Neuronal stem cell (in vitro differentiated cells): ENCODE data around the gene KIDINS220. TPM values are rescaled to one million over a fixed set of nuclear protein-coding genes. Genes with fewer than 3 reads are reported as not detected.
A peak's percentile ranks its signal among the peaks of the same experiment; 100 is the strongest.

Experiments
- DNase-seq: peaks from one replicate; pipeline ENCODE4 v3.0.0-alpha.2; 2013; ENCODE audit warnings: low spot score
- H2AFZ ChIP-seq: one replicate; pipeline ENCODE4 v1.6.1; 2013; ENCODE audit warnings: mild to moderate bottlenecking, low read length, inconsistent platforms
- H2AK5ac ChIP-seq: 2 replicates; pipeline ENCODE4 v1.6.1; 2013; ENCODE audit warnings: low read depth, mild to moderate bottlenecking, inconsistent platforms, low read length, moderate library complexity, mixed read lengths
- H2BK120ac ChIP-seq: 2 replicates; pipeline ENCODE4 v1.6.1; 2013; ENCODE audit warnings: low read depth, mild to moderate bottlenecking, inconsistent platforms, low read length, moderate library complexity, mixed read lengths
- H2BK12ac ChIP-seq: one replicate; pipeline ENCODE4 v1.6.1; 2013; ENCODE audit warnings: low read length, inconsistent platforms
- H2BK15ac ChIP-seq: 2 replicates; pipeline ENCODE4 v1.6.1; 2013; ENCODE audit warnings: mild to moderate bottlenecking, low read length, inconsistent platforms, mixed read lengths
- H2BK5ac ChIP-seq: one replicate; pipeline ENCODE4 v1.6.1; 2013; ENCODE audit warnings: inconsistent platforms, mild to moderate bottlenecking, low read length, moderate library complexity
- H3K14ac ChIP-seq: one replicate; pipeline ENCODE4 v1.6.1; 2013; ENCODE audit warnings: low read length, inconsistent platforms
- H3K18ac ChIP-seq: 2 replicates; pipeline ENCODE4 v1.6.1; 2013; ENCODE audit warnings: low read length, inconsistent platforms
- H3K23ac ChIP-seq: 2 replicates; pipeline ENCODE4 v1.6.1; 2013; ENCODE audit warnings: low read depth, mild to moderate bottlenecking, mixed read lengths, low read length, inconsistent platforms; ENCODE audit not compliant: poor library complexity
- H3K27ac ChIP-seq: replicated peaks from 3 replicates; pipeline ENCODE4 v1.5.1; 2013; ENCODE audit warnings: low read length, inconsistent platforms
- H3K27me3 ChIP-seq, 3 experiments: 2 replicates each; pipeline ENCODE4 v1.6.1; 2013; ENCODE audit warnings: low read length in 3 of 3, mild to moderate bottlenecking in 2 of 3, inconsistent platforms in 1 of 3, low read depth in 1 of 3, mixed read lengths in 1 of 3, moderate library complexity in 1 of 3; ENCODE audit not compliant: control insufficient read depth in 3 of 3, insufficient read depth in 3 of 3
- H3K36me3 ChIP-seq, 2 donors: replicated peaks in 1 of 2; 2 replicates each; pipeline ENCODE4 v1.6.1; 2013; ENCODE audit warnings: low read length in 2 of 2; ENCODE audit not compliant: control insufficient read depth in 2 of 2, insufficient read depth in 2 of 2
- H3K4ac ChIP-seq: 2 replicates; pipeline ENCODE4 v1.6.1; 2013; ENCODE audit warnings: inconsistent platforms, mild to moderate bottlenecking, low read length, moderate library complexity
- H3K4me1 ChIP-seq, 2 donors: 1 replicate in 1 of 2; 2 replicates in 1 of 2; pipeline ENCODE4 v1.6.1; 2013; ENCODE audit warnings: low read length in 2 of 2, low read depth in 1 of 2; ENCODE audit not compliant: control insufficient read depth in 2 of 2, insufficient read depth in 1 of 2
- H3K4me2 ChIP-seq: one replicate; pipeline ENCODE4 v1.6.1; 2013; ENCODE audit warnings: mild to moderate bottlenecking, low read length, inconsistent platforms; ENCODE audit not compliant: insufficient read depth, poor library complexity, severe bottlenecking
- H3K4me3 ChIP-seq, 2 donors: 2 replicates each; pipeline ENCODE4 v1.5.1; 2013; ENCODE audit warnings: low read length in 2 of 2, mild to moderate bottlenecking in 2 of 2, inconsistent platforms in 1 of 2, moderate library complexity in 1 of 2
- H3K79me1 ChIP-seq: one replicate; pipeline ENCODE4 v1.6.1; 2013; ENCODE audit warnings: low read depth, mild to moderate bottlenecking, inconsistent platforms, low read length, moderate library complexity
- H3K9ac ChIP-seq: one replicate; pipeline ENCODE4 v1.6.1; 2013; ENCODE audit warnings: mild to moderate bottlenecking, low read depth, low read length, inconsistent platforms; ENCODE audit not compliant: poor library complexity
- H3K9me3 ChIP-seq, 2 donors: replicated peaks in 1 of 2; 2 replicates each; pipeline versions ENCODE3 to v1.6.1; 2013; ENCODE audit warnings: low read length in 2 of 2, mild to moderate bottlenecking in 2 of 2, inconsistent platforms in 1 of 2, low read depth in 1 of 2, mixed read lengths in 1 of 2, moderate library complexity in 1 of 2; ENCODE audit not compliant: control insufficient read depth in 2 of 2, insufficient read depth in 1 of 2
- H4K8ac ChIP-seq: one replicate; pipeline ENCODE4 v1.6.1; 2013; ENCODE audit warnings: low read depth, mild to moderate bottlenecking, inconsistent platforms, low read length, moderate library complexity
- H4K91ac ChIP-seq: one replicate; pipeline ENCODE4 v1.6.1; 2013; ENCODE audit warnings: low read length, low read depth, mild to moderate bottlenecking, inconsistent platforms; ENCODE audit not compliant: poor library complexity
- WGBS, 2 donors: extraction: QIAGEN DNeasy Blood & Tissue Kit; methylation state at CpG; one replicate each; pipeline ENCODE4 v1.1.7; 2013; ENCODE audit warnings: missing lambda C conversion rate in 2 of 2, mixed read lengths in 1 of 2; ENCODE audit not compliant: insufficient read length in 2 of 2, insufficient replicate concordance in 1 of 2; ENCODE audit errors: extremely low coverage in 2 of 2; 5-methylcytosine and 5-hydroxymethylcytosine counted together
- polyA plus RNA-seq, 2 experiments: library from polyadenylated mRNA; stranded (reverse); fragments of 200-250 nt; gene quantifications; one replicate each; pipeline ENCODE4 v1.2.3, GENCODE V29; 2013

The KIDINS220 gene
- 18.1 TPM for polyA plus RNA-seq (2013, experiment 1 of 2)
- polyA plus RNA-seq (2013, experiment 2 of 2) = 18.6 TPM

- Histone ChIP-seq H3K4ac (no peak within 1 kb of the TSS), H4K91ac (no peak within 1 kb of the TSS), H3K36me3 (no peaks in the 10 kb centered on the region), H4K8ac (no peak within 1 kb of the TSS), H2BK5ac (peak within 1 kb of the TSS; percentile 62), H3K18ac (peak within 1 kb of the TSS; percentile 94), H3K4me3 (peak within 1 kb of the TSS; percentile 95 to 100), H3K23ac (peak within 1 kb of the TSS; percentile 90), H3K4me2 (peak within 1 kb of the TSS; percentile 62), H2AFZ (peak within 1 kb of the TSS; percentile 99), H3K27ac (no peak within 1 kb of the TSS), H3K79me1 (peaks cover 3% of the 10 kb centered on the region), H2BK12ac (no peak within 1 kb of the TSS), H3K9me3 (no peaks in the 10 kb centered on the region), H3K9ac (peak within 1 kb of the TSS; percentile 92), H3K4me1 (peaks cover 1 to 3% of the 10 kb centered on the region in 2 donors), H2BK15ac (no peak within 1 kb of the TSS), H2BK120ac (no peak within 1 kb of the TSS), H3K14ac (no peak within 1 kb of the TSS), H3K27me3 (no peaks in the 10 kb centered on the region), H2AK5ac (no peak within 1 kb of the TSS)
- peak; percentile 78 for DNase-seq
- WGBS, 2 donors = no CpG with 5 or more reads among the region's 67 CpGs
These were observed at the start of gene KIDINS220 for GRCh38 chr2:8836971-8837794. KIDINS220 (minus strand) TSS chr2:8837613; CDS start chr2:8827093, 10,520 bp downstream.

- Histone ChIP-seq H2AK5ac (no peak overlapping the region), H3K4me2 (no peak overlapping the region), H3K79me1 (no peaks in the 10 kb centered on the region), H3K27me3 (no peaks in the 10 kb centered on the region), H2BK5ac (no peak overlapping the region), H3K23ac (no peak overlapping the region), H3K18ac (no peak overlapping the region), H3K4ac (no peak overlapping the region), H3K27ac (no peak overlapping the region), H4K8ac (no peak overlapping the region), H2BK120ac (no peak overlapping the region), H3K9me3 (peaks cover 0 to 2% of the 10 kb centered on the region in 2 donors), H4K91ac (no peak overlapping the region), H3K4me3 (no peak overlapping the region), H3K4me1 (no peaks in the 10 kb centered on the region), H3K36me3 (peaks cover 0 to 10% of the 10 kb centered on the region in 2 donors), H2BK12ac (no peak overlapping the region), H2BK15ac (no peak overlapping the region), H3K14ac (no peak overlapping the region), H3K9ac (no peak overlapping the region), H2AFZ (no peak overlapping the region)
- DNase-seq = no peak
- no CpG with 5 or more reads among the region's 2 CpGs for WGBS, 2 donors
These were observed 49.5 kb upstream of the KIDINS220 start for GRCh38 chr2:8886876-8887275.

GRCh38 chr2:8886202-8886518, 48.7 kb upstream of the KIDINS220 start:
- Histone ChIP-seq H2BK12ac (no peak overlapping the region), H3K79me1 (no peaks in the 10 kb centered on the region), H3K18ac (no peak overlapping the region), H3K9me3 (peaks cover 0 to 2% of the 10 kb centered on the region in 2 donors), H4K8ac (no peak overlapping the region), H4K91ac (no peak overlapping the region), H2BK5ac (no peak overlapping the region), H3K36me3 (peaks cover 0 to 17% of the 10 kb centered on the region in 2 donors), H3K23ac (no peak overlapping the region), H2AK5ac (no peak overlapping the region), H2BK15ac (no peak overlapping the region), H2AFZ (no peak overlapping the region), H3K14ac (no peak overlapping the region), H3K4me3 (no peak overlapping the region), H3K9ac (no peak overlapping the region), H3K27me3 (no peaks in the 10 kb centered on the region), H3K27ac (no peak overlapping the region), H2BK120ac (no peak overlapping the region), H3K4me2 (no peak overlapping the region), H3K4me1 (no peaks in the 10 kb centered on the region), H3K4ac (no peak overlapping the region)
- no peak for DNase-seq
- WGBS, 2 donors = no CpG with 5 or more reads among the region's 1 CpG

GRCh38 chr2:8885449-8886201, 48.2 kb upstream of the KIDINS220 start:
- Histone ChIP-seq H2BK5ac (no peak overlapping the region), H3K27ac (no peak overlapping the region)

More at GRCh38 chr2:8885449-8886201, 48.2 kb upstream of the KIDINS220 start:
- H2BK15ac ChIP-seq = no peak overlapping the region
- peaks cover 0 to 2% of the 10 kb centered on the region in 2 donors for H3K9me3 ChIP-seq
- H3K9ac ChIP-seq = no peak overlapping the region
- H3K4me1 ChIP-seq = no peaks in the 10 kb centered on the region
- H2BK120ac ChIP-seq = no peak overlapping the region
- no peak overlapping the region for H3K4me2 ChIP-seq
- no peaks in the 10 kb centered on the region for H3K27me3 ChIP-seq
- H4K91ac ChIP-seq = no peak overlapping the region
- H3K79me1 ChIP-seq = no peaks in the 10 kb centered on the region
- H3K36me3 ChIP-seq = peaks cover 0 to 22% of the 10 kb centered on the region in 2 donors
- no peak overlapping the region for H3K23ac ChIP-seq
- no CpG with 5 or more reads among the region's 7 CpGs for WGBS, 2 donors
- H2BK12ac ChIP-seq = no peak overlapping the region
- H3K4ac ChIP-seq = no peak overlapping the region
- H3K18ac ChIP-seq = no peak overlapping the region
- no peak for DNase-seq
- no peak overlapping the region for H2AFZ ChIP-seq
- H4K8ac ChIP-seq = no peak overlapping the region
- no peak overlapping the region for H3K14ac ChIP-seq
- H3K4me3 ChIP-seq = no peak overlapping the region
- H2AK5ac ChIP-seq = no peak overlapping the region
